Non-pigmented ciliary epithelial cell (primary cell): ENCODE results near the gene KRTAP17-1.
"Not testable (repeated sequence)": the region's sequence is repeated elsewhere in the genome, so short reads cannot be mapped to it uniquely, and the experiment has no call there.

Source experiments
- DNase-seq: peaks from one replicate; pipeline ENCODE4 v3.0.0-alpha.2; 2010; ENCODE audit warnings: low read depth

The KRTAP17-1 gene

DNA sequence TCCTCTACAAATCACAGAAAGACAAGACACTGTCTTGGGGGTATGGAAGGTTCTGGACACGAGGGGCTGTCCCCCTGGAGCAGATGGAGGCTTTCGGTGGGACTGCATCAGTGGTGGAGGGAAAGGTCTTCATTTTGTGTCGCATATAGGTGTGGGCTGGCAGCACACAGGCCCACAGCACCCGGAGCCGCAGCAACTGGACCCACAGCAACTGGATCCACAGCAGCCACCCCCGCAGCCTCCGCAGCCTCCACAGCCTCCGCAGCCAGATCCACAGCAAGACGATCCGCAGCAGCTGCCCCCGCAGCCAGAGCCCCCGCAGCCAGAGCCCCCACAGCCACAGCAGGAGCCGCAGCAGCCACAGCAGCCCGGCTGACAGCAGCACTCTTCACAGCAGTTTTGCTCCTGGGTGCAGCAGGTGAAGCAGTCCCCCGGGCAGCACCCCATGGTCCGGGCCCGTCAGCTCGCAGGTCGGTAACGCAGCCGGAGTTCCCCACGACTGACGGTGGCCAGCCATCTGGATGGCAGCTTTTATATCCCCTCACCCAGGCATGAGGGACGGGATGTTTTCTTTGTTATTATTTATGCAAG lies at the start of gene KRTAP17-1:
KRTAP17-1 (minus strand) TSS at position 507 of the 591 bp plus-strand sequence; CDS start at position 447, 60 bp downstream.
- DNase-seq, result no peak

DNA sequence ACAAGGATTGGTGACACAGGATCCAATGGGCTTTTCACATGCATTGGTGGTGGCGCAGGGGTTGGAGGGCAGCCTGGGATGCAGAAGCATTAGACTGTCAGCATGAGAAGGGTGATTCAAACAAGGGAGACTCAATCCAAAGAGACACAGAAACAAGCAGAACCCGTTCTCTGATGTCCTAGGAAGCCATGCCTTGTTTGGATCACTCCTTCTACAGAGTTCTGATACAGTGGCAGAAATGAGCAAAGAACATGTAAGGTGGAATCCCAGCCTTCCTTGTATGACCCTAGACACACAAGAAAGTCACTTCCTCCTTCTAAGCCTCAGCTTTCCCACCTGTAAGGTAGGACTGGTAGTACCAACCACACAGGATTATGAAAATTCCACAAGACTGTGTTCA lies 48.4 kb upstream of the KRTAP17-1 start:
- DNase-seq, result no peak

- DNase-seq, result no peak
These were observed 44.9 kb upstream of the KRTAP17-1 start for GRCh38 chr17:41360296-41360995.

GRCh38 chr17:41354536-41354935 lies 39.0 kb upstream of the KRTAP17-1 start:
- no peak for DNase-seq

- DNase-seq, result no peak
These were observed 37.3 kb upstream of the KRTAP17-1 start for GRCh38 chr17:41352597-41353366.

GRCh38 chr17:41351177-41351576 lies 35.7 kb upstream of the KRTAP17-1 start:
- no peak for DNase-seq

DNA sequence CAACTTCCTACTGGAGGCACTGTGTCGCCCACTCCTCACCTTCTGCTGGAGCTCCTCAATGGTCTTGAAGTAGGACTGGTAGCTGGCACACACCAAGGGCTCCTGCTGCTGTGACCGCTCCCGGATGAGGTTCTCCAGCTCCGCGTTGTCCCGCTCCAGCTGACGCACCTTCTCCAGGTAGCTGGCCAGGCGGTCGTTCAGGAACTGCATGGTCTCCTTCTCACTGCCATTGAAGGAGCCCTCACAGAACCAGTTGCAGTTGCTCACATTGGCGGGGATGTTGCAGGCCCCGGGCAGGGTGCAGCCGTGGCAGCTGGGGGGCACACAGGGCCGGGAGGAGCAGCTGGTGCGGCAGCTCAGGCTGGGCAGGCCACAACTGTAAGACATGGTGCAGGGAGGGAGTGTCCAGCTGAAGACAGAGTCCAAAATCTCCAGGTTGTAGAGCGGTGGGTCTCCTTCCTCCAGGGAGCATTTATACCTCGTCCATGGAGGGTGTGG lies 34.9 kb upstream of the KRTAP17-1 start, which contains the start of gene KRT33A:
KRT33A (minus strand) TSS at position 448 of the 498 bp plus-strand sequence; CDS start at position 387, 61 bp downstream.
- not testable (repeated sequence) for DNase-seq

- no peak for DNase-seq
These were observed 32.6 kb upstream of the KRTAP17-1 start for GRCh38 chr17:41347869-41348760.

- DNase-seq, result not testable (repeated sequence)
These were observed 30.9 kb upstream of the KRTAP17-1 start for GRCh38 chr17:41346421-41346820.

DNA sequence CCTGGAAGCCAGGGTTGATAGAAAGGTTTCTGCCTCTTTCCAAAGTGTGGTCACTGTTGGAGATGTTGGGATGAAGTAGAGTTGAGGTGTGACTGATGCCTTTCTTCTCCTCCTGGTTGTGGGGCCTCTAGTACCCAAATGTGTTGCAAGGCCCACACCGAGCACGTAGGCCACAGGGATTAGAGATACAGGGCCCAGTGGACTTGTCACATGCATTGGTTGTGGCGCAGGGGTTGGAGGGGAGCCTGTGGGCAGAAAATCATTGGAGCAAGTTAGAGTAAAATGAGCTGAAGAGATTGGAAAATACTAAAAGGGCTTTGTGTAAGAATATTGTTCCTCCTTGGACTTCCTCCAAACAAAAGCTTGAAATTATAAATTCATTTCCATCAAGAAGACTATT lies 30.5 kb upstream of the KRTAP17-1 start:
- no peak for DNase-seq

GRCh38 chr17:41343029-41343428 lies 27.5 kb upstream of the KRTAP17-1 start:
- no peak for DNase-seq

DNA sequence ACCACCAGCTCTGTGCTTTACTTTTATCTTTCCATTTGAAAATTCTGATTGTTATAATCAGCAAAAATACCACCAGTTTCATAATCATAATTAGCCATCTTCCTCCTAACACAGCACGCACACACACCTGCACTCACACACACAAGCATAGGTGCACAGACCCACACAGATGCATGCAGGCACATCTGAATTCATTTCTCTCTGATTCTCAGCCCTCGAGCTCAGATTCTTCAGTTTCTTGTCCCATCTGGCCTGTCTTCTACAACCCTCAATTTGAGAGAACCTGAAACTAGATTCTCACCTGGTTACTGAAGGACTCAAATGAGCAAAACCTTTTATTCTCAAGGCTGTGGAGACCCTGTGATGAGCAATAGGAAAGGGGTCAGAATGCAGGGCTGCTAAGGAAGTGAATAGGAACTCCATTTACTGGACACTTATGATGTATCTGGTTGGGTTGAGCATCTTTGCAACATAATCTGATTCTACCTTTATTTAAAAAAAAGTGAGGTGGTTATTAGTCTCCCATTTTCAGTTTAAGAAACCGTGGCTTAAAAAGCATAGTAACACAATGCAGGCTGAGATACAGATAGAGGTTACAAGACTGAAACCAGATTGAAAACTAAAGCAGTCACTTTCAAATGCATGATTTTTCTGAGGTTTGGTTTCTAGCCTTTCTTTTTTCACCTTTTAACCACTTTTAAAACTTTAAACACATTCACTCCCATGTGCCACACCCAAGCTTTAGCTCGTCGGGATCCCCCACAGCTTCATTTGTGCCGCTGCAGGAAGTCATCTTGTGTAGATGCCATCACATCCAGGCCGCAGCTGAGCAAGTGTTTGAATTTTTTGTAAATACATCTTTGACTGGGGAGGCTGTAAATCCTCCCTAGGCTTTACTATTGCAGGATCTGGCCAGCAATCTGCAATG lies 25.7 kb upstream of the KRTAP17-1 start:
- no peak for DNase-seq

DNA sequence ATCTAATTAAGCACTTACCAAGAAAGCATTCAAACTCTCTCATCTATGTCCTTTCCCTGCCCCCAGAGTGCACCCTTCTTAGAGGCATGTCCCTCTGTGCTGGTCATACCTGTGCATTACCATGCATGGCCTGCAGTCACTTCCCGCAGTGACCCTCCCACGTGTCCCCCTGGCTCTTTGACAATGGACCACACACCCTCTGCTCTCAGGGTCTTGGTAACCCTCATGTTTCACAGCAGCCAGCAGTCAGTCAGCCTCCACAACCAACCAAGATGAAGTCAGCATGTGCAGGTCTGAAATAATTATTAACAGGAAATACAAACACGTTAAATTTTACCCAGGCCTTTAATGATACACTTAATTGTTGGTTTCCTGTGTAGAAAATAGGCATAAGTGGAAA lies 25.0 kb upstream of the KRTAP17-1 start:
- no peak for DNase-seq

- DNase-seq, result no peak
These were observed 24.2 kb upstream of the KRTAP17-1 start for GRCh38 chr17:41339571-41340172.

DNA sequence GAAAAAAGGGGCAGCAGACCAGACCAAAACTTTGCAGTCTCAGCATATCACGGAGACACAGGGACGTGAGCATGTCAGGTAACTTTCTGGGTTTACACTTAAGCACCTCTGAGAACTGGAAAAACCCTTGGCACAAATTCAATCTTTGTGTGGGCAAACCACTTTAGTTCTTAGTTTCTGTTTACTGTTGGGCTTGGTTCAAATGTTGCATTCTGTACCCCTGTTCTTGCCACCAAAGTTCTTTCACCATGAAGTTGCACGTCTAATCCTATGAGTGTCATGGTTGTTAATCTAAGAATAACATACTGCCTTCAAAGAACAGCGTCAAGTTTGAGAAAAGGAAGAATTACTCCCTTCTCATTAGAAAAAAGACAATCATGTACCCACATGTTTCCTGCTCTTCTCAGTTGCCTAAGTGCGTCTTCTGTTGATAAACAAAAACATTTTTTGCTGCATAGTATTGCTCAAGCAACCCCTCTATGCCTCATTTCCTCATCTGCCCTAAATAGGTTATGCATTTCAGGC lies 23.5 kb upstream of the KRTAP17-1 start:
- no peak for DNase-seq

DNA sequence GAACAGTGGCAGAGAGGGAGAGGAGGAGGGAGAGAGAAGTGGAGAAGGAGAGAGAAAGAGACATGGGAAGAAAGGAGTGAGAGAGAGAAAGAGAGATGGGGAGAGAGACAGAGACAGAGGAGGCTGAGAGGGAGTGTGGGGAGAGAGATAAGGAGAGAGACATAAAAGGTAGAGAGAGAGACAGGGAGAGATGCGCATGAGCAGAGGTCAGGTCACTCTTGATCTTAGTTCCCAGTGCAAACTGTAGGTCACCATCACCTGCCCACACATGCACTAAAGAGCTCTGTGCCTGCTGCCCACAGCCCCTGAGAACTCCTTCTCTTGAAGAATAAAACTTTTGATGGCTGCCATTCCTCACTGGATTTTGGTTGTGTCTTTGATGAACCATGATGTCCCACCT lies 20.2 kb upstream of the KRTAP17-1 start:
- no peak for DNase-seq

DNA sequence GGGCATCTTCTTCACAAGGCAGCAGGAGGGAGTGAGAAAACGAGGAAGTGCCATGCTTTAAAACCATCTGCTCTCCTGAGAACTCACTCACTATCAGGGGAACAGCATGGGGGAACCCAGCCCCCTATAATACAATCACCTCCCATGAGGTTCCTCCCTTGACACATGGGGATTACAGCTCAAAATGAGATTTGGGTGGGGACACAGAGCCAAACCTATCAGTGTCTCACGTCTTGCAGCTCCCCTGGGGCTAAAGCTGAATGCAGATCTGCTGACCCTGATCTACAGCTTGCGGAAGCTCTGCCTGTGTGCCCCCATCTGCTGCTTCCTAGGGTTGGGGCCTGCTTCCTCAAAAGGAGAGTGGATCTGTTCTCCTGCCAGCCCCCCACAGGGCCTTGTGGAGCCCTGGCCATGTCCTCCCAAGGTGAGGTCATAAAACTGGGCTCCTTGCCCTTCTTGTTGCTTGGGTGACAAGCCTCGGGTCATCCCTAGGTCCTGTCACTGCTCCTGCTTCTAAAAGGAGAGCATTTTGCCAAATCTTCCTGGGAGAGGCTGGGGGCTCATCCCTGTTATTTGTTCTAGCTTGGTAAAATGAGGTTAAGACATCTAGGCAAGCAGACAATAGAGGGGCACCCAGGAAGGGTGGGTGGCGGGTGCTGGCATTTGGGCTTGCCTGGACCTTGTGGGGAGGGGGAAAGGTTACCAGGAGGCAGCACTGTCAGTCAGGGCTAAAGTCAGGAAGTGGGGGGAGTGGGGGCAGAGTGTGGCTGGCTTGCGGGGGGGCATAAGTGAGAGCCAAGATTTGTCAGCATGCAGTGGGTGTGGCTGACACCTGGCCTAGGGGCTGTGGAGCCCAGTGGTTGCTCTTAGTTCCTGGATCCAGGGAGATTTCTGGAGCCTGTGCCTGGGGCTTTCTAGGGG lies 19.1 kb upstream of the KRTAP17-1 start:
- no peak for DNase-seq

- DNase-seq, result no peak
These were observed 18.3 kb upstream of the KRTAP17-1 start for GRCh38 chr17:41333836-41334235.

DNA sequence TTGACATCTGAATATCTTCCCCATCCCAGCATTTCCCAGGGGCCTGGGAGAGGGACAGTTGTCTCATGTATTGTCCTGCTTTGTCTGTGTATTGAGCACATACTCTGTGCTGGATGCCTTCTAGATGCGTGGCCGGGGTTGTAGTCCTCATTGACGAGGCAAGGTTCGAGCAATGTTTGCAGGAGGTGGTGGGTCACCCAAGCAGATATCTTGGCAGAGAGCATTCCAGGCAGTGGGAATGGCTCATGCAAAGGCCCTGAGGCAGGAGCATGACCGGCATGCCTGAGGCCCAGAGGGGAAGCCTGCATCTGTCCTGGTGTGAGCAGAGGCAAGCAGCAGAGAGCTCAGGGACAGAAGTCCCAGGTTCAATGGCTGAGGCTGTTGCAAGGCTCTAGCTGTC lies 17.6 kb upstream of the KRTAP17-1 start:
- no peak for DNase-seq
